ENCODE measurements around the gene SPSB2. TPM values are rescaled to one million over a fixed set of nuclear protein-coding genes. Genes with fewer than 3 reads are reported as not detected.
"Not testable (repeated sequence)": the region's sequence is repeated elsewhere in the genome, so short reads cannot be mapped to it uniquely, and the experiment has no call there.

SPSB2 gene
- total and polyA plus RNA-seq, 8 donors: 5.1 to 24.0 (median 9.9) TPM; not detected in 1

- H3K36me3 ChIP-seq: peaks cover 0 to 36% (median 25%) of the 10 kb centered on the region in 4 donors
- intact Hi-C loops (cut with DNase I; ENCODE audit: low total_unique reads): no loop called here
- 15 to 22% (median 16%) methylated on average over 28 to 29 of the region's 29 CpGs for WGBS, 5 donors
- peaks cover 0 to 32% (median 11%) of the 10 kb centered on the region in 3 donors for H3K27me3 ChIP-seq
- peak overlapping the region; percentile 20 to 88 (median 82) for H3K27ac ChIP-seq
- TF ChIP-seq POLR2A (IDR thresholded peaks at IDR 0.05) (no peak), POLR2AphosphoS5 (IDR thresholded peaks at IDR 0.05) (no peak), EP300 (IDR thresholded peaks at IDR 0.05) (no peak), CTCF (IDR thresholded peaks at IDR 0.05) (no peak)
- peak in 1 of 2 donors; percentile 51 for DNase-seq
- peaks cover 18 to 30% (median 26%) of the 10 kb centered on the region in 4 donors for H3K4me1 ChIP-seq
- no peaks in the 10 kb centered on the region for H3K9me3 ChIP-seq
- peak overlapping the region; percentile 63 to 82 (median 78) for H3K4me3 ChIP-seq
Observed at GRCh38 chr12:6914947-6915788, 42.1 kb upstream of the SPSB2 start.

- H3K27ac ChIP-seq: peak within 1 kb of the TSS; percentile 62 to 88 (median 82)
- WGBS, 5 donors: 0 to 1% (median 0%) methylated on average over 27 to 68 of the region's 68 CpGs
- no peaks in the 10 kb centered on the region for H3K9me3 ChIP-seq
- peak; percentile 68 to 92 for DNase-seq
- no peak for TF ChIP-seq EP300 (IDR thresholded peaks at IDR 0.05)
- peak in 1 of 3 donors; percentile 37 for TF ChIP-seq POLR2AphosphoS5 (IDR thresholded peaks at IDR 0.05)
- H3K27me3 ChIP-seq: peaks cover 0 to 32% (median 11%) of the 10 kb centered on the region in 3 donors
- H3K36me3 ChIP-seq: peaks cover 0 to 30% (median 22%) of the 10 kb centered on the region in 4 donors
- peak within 1 kb of the TSS; percentile 63 to 82 (median 78) for H3K4me3 ChIP-seq
- H3K4me1 ChIP-seq: peaks cover 18 to 30% (median 26%) of the 10 kb centered on the region in 4 donors
- intact Hi-C loops (cut with DNase I; ENCODE audit: low total_unique reads): no loop called here
Observed at GRCh38 chr12:6914246-6914946, 41.3 kb upstream of the SPSB2 start, which contains the start of gene ENO2. Gene ENO2 (plus strand): TSS chr12:6914580. CDS start chr12:6915833, 1,253 bp downstream.

GRCh38 chr12:6912164-6912935 lies 39.2 kb upstream of the SPSB2 start:
- no peak for TF ChIP-seq POLR2AphosphoS5 (IDR thresholded peaks at IDR 0.05)
- no peak for TF ChIP-seq POLR2A (IDR thresholded peaks at IDR 0.05)
- TF ChIP-seq EP300 (IDR thresholded peaks at IDR 0.05): no peak
- TF ChIP-seq CTCF (IDR thresholded peaks at IDR 0.05): no peak
- intact Hi-C loops (cut with DNase I; ENCODE audit: low total_unique reads): no loop called here
- H3K4me1 ChIP-seq: peaks cover 18 to 30% (median 26%) of the 10 kb centered on the region in 4 donors
- peaks cover 0 to 13% (median 10%) of the 10 kb centered on the region in 4 donors for H3K36me3 ChIP-seq
- no peaks in the 10 kb centered on the region for H3K9me3 ChIP-seq
- no peak overlapping the region for H3K4me3 ChIP-seq
- H3K27ac ChIP-seq: no peak overlapping the region
- peaks cover 0 to 32% (median 11%) of the 10 kb centered on the region in 3 donors for H3K27me3 ChIP-seq
- WGBS, 5 donors: 78 to 89% (median 80%) methylated on average over 12 to 15 of the region's 15 CpGs
- DNase-seq: no peak

GRCh38 chr12:6909421-6910145 lies 36.5 kb upstream of the SPSB2 start:
- TF ChIP-seq EP300 (IDR thresholded peaks at IDR 0.05) (no peak), CTCF (IDR thresholded peaks at IDR 0.05) (no peak), POLR2AphosphoS5 (IDR thresholded peaks at IDR 0.05) (no peak), POLR2A (IDR thresholded peaks at IDR 0.05) (no peak)
- peaks cover 0 to 13% (median 12%) of the 10 kb centered on the region in 4 donors for H3K36me3 ChIP-seq
- peaks cover 12 to 22% (median 19%) of the 10 kb centered on the region in 4 donors for H3K4me1 ChIP-seq
- WGBS, 5 donors: 87 to 95% (median 90%) methylated on average over 4 of the region's 4 CpGs
- H3K4me3 ChIP-seq: no peak overlapping the region
- no peak overlapping the region for H3K27ac ChIP-seq
- no peaks in the 10 kb centered on the region for H3K9me3 ChIP-seq
- intact Hi-C loops (cut with DNase I; ENCODE audit: low total_unique reads): no loop called here
- no peak for DNase-seq
- peaks cover 0 to 20% (median 11%) of the 10 kb centered on the region in 3 donors for H3K27me3 ChIP-seq

GRCh38 chr12:6908141-6908540 lies 35.0 kb upstream of the SPSB2 start:
- peaks cover 0 to 13% (median 12%) of the 10 kb centered on the region in 4 donors for H3K36me3 ChIP-seq
- H3K27me3 ChIP-seq; H3K4me3 ChIP-seq; H3K9me3 ChIP-seq; H3K27ac ChIP-seq; DNase-seq; intact Hi-C loops (cut with DNase I; ENCODE audit: low total_unique reads): not testable (repeated sequence)
- 91 to 98% (median 96%) methylated on average over 6 to 11 of the region's 11 CpGs for WGBS, 5 donors
- H3K4me1 ChIP-seq: peaks cover 11 to 17% (median 15%) of the 10 kb centered on the region in 4 donors
